KMS-11 (cell line): ENCODE data around the gene PNMA8A.

Experiments used
- H2AFZ ChIP-seq: fragments of 200-600 bp; sonication (generic); 2 replicates; pipeline ENCODE4 v1.6.1; 2016; ENCODE audit warnings: antibody characterized with exemption, mixed run types, low read depth
- H3K27ac ChIP-seq: fragments of 200-600 bp; sonication (generic); 2 replicates; pipeline ENCODE4 v1.6.1; 2016; ENCODE audit warnings: mild to moderate bottlenecking, mixed run types
- H3K27me3 ChIP-seq: fragments of 200-600 bp; sonication (generic); 2 replicates; pipeline ENCODE4 v1.6.1; 2017; ENCODE audit warnings: mild to moderate bottlenecking, low read depth, mixed run types, moderate library complexity; ENCODE audit not compliant: insufficient read depth
- H3K36me3 ChIP-seq: fragments of 200-600 bp; sonication (generic); 2 replicates; pipeline ENCODE4 v1.6.1; 2017; ENCODE audit warnings: mild to moderate bottlenecking, mixed run types; ENCODE audit not compliant: insufficient read depth
- H3K4me1 ChIP-seq: fragments of 200-600 bp; sonication (generic); 2 replicates; pipeline ENCODE4 v1.6.1; 2016; ENCODE audit warnings: mild to moderate bottlenecking, low read depth, mixed run types; ENCODE audit not compliant: poor library complexity, severe bottlenecking
- H3K4me2 ChIP-seq: fragments of 200-600 bp; sonication (generic); 2 replicates; pipeline ENCODE4 v1.7.0; 2016; ENCODE audit warnings: mild to moderate bottlenecking, mixed run types
- H3K4me3 ChIP-seq: fragments of 200-600 bp; sonication (generic); IDR thresholded peaks from 2 replicates; pipeline ENCODE4 v1.6.1; 2017; ENCODE audit warnings: low read depth, low read length, mixed read lengths; ENCODE audit not compliant: insufficient read depth
- H3K79me2 ChIP-seq: fragments of 200-600 bp; sonication (generic); 2 replicates; pipeline ENCODE4 v1.6.1; 2016; ENCODE audit warnings: low read depth, mixed run types; ENCODE audit not compliant: insufficient read depth
- H3K9ac ChIP-seq: fragments of 200-600 bp; sonication (generic); 2 replicates; pipeline ENCODE4 v1.6.1; 2016; ENCODE audit warnings: mild to moderate bottlenecking, mixed run types
- H4K20me1 ChIP-seq: fragments of 200-600 bp; sonication (generic); 2 replicates; pipeline ENCODE4 v1.6.1; 2016; ENCODE audit warnings: mild to moderate bottlenecking, mixed run types; ENCODE audit not compliant: insufficient read depth
- CTCF ChIP-seq: fragments of 200-600 bp; sonication (generic); conservative IDR thresholded peaks from 2 replicates; pipeline ENCODE4 v1.6.1; 2017; ENCODE audit warnings: low read depth, mild to moderate bottlenecking, antibody characterized with exemption, low read length, moderate library complexity, mixed read lengths

The PNMA8A gene

GRCh38 chr19:46429999-46430398 lies 41.4 kb downstream of the PNMA8A start:
- H3K79me2 ChIP-seq, result no peaks in the 10 kb centered on the region
- no peaks in the 10 kb centered on the region for H3K4me1 ChIP-seq
- H3K9ac ChIP-seq, result no peak overlapping the region
- H3K4me2 ChIP-seq, result no peak overlapping the region
- H3K36me3 ChIP-seq, result no peaks in the 10 kb centered on the region
- peaks cover 72% of the 10 kb centered on the region for H3K27me3 ChIP-seq
- no peaks in the 10 kb centered on the region for H4K20me1 ChIP-seq
- no peak overlapping the region for H3K27ac ChIP-seq
- no peak overlapping the region for H2AFZ ChIP-seq
- TF ChIP-seq CTCF, result no peak
- H3K4me3 ChIP-seq, result no peak overlapping the region

GRCh38 chr19:46428239-46429135 lies 42.9 kb downstream of the PNMA8A start, which contains the start of gene PNMA8C:
Gene PNMA8C (minus strand): TSS chr19:46428936. CDS start chr19:46428359, 577 bp downstream.
- Histone ChIP-seq H3K4me1 (no peaks in the 10 kb centered on the region), H3K4me3 (no peak within 1 kb of the TSS), H3K79me2 (no peaks in the 10 kb centered on the region), H3K9ac (no peak within 1 kb of the TSS), H3K36me3 (no peaks in the 10 kb centered on the region), H3K27ac (no peak within 1 kb of the TSS), H2AFZ (no peak within 1 kb of the TSS), H3K4me2 (no peak within 1 kb of the TSS), H4K20me1 (no peaks in the 10 kb centered on the region), H3K27me3 (peaks cover 73% of the 10 kb centered on the region)
- no peak for TF ChIP-seq CTCF

DNA sequence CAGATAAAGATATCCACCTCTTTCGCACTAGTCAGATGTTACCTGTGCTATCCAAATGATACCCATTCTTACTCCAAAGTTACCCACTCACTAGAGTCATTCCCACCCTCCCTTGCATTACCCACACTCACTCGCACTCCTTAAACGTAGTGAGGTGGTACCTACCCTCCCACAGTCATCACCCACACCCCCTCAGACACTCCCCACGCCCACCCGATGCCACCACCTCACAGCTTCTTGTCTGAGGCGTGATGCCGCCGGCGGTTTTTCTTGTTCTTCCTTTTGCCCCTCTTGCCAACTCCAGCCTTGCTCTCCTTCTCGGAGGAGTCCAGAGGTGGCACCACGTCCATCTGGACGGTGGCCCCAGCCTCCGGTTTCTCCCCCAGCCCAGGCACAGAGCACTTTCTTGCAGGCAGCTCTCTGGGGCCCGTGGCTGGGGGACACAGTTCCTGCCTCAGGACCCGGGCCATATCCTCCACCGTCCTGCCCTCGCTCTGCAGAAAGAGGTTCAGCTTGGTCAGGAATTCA lies 43.8 kb downstream of the PNMA8A start:
- Histone ChIP-seq H3K27me3 (peaks cover 79% of the 10 kb centered on the region), H3K79me2 (no peaks in the 10 kb centered on the region), H3K9ac (no peak overlapping the region), H3K4me2 (no peak overlapping the region), H3K36me3 (no peaks in the 10 kb centered on the region), H4K20me1 (no peaks in the 10 kb centered on the region), H3K4me3 (no peak overlapping the region), H3K4me1 (no peaks in the 10 kb centered on the region), H3K27ac (no peak overlapping the region), H2AFZ (no peak overlapping the region)
- TF ChIP-seq CTCF, result no peak

DNA sequence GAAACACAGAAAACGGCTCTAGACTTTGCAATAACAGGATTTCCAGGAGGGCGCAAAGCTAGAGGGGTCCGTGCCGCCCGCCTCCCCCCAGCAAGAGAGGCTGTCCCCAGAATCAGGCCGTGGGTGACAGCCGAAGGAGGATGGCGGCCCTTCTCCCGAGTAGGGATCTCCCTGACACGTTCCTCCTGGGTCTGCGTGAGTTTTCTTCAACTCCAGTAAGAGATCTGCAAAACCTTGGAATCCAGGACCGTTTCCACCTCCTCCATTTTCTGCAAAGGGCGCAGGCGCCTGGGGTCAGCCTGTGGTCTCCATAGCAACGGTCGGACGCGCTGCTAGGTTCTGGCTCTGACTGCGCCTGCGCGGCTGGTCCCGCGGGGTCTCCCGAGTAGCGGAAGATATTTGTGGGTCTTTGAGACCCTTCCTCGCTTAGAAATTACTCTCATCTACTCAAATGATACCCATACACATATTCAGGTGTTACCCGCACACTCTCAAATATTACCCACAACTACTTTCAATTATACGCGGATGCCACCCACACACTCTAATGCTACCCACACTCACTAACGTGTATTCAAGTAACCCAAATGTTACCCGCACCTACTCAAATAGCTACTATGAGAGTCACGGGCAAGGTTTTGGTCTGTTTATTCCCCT lies 44.7 kb downstream of the PNMA8A start:
- Histone ChIP-seq H3K79me2 (no peaks in the 10 kb centered on the region), H3K4me1 (no peaks in the 10 kb centered on the region), H3K9ac (no peak overlapping the region), H2AFZ (no peak overlapping the region), H3K27ac (no peak overlapping the region), H3K4me2 (no peak overlapping the region), H3K36me3 (no peaks in the 10 kb centered on the region), H3K4me3 (no peak overlapping the region), H3K27me3 (peaks cover 81% of the 10 kb centered on the region), H4K20me1 (no peaks in the 10 kb centered on the region)
- no peak for TF ChIP-seq CTCF
